Neural progenitor cell (in vitro differentiated cells): Measurements from ENCODE around the gene TTLL12.

Experiments used
- EZH2 ChIP-seq: fragments of 200-600 bp; sonication (generic); IDR thresholded peaks from 2 replicates; pipeline ENCODE4 v1.6.1; 2017; ENCODE audit warnings: antibody characterized with exemption, mild to moderate bottlenecking, moderate library complexity
- EZH2phosphoT487 ChIP-seq: fragments of 200-600 bp; sonication (generic); IDR thresholded peaks from 2 replicates; pipeline ENCODE4 v1.6.1; 2017; ENCODE audit warnings: antibody characterized with exemption
- TF ChIP-seq, protein P1 (sequence below): fragments of 200-600 bp; sonication (generic); IDR thresholded peaks from 2 replicates; pipeline ENCODE4 v1.5.1; 2017; ENCODE audit warnings: antibody characterized with exemption, mild to moderate bottlenecking

DNA sequence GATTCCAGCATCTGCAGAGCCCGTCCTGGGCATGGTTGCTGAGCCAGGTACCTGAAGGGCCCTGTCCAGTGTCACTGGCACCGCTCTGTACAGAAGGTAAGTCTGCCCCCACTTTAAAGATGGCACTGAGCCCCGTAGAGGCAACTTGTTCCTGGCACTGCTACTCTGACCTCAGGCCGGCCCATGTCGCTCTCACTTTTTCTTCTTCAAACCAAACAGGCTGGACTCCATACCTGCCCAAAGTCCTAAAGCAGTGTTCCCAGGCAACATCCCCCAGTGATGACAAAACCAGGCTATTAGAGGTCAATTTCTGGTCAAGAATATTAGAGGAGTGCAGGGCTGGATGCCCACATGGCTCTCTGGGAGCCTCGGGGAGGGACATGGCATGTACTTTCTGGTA, 46.6 kb upstream of the TTLL12 start:
- TF ChIP-seq, protein P1, sequence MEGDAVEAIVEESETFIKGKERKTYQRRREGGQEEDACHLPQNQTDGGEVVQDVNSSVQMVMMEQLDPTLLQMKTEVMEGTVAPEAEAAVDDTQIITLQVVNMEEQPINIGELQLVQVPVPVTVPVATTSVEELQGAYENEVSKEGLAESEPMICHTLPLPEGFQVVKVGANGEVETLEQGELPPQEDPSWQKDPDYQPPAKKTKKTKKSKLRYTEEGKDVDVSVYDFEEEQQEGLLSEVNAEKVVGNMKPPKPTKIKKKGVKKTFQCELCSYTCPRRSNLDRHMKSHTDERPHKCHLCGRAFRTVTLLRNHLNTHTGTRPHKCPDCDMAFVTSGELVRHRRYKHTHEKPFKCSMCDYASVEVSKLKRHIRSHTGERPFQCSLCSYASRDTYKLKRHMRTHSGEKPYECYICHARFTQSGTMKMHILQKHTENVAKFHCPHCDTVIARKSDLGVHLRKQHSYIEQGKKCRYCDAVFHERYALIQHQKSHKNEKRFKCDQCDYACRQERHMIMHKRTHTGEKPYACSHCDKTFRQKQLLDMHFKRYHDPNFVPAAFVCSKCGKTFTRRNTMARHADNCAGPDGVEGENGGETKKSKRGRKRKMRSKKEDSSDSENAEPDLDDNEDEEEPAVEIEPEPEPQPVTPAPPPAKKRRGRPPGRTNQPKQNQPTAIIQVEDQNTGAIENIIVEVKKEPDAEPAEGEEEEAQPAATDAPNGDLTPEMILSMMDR, result no peak
- TF ChIP-seq EZH2phosphoT487 (no peak), EZH2 (no peak)
